Breast epithelium (tissue), 3 donors: ENCODE data around the gene BTD.

Experiments
- POLR2A ChIP-seq: fragments of 450-650 bp; IDR thresholded peaks from one replicate; pipeline ENCODE4 v1.6.1; 2016; ENCODE audit warnings: antibody characterized with exemption, mild to moderate bottlenecking, moderate library complexity
- POLR2AphosphoS5 ChIP-seq, 3 donors: sonication (generic); formaldehyde crosslinking; IDR thresholded peaks; one replicate each; pipeline ENCODE4 v1.6.1; 2017; ENCODE audit warnings: antibody characterized with exemption in 3 of 3
- TF ChIP-seq, protein P1 (sequence below), 3 donors: fragments of 450-650 bp; IDR thresholded peaks; one replicate each; pipeline ENCODE4 v1.5.1; 2016 to 2017; ENCODE audit warnings: antibody characterized with exemption in 3 of 3, mild to moderate bottlenecking in 3 of 3, moderate library complexity in 3 of 3

- TF ChIP-seq POLR2A, result no peak
- TF ChIP-seq, protein P1, sequence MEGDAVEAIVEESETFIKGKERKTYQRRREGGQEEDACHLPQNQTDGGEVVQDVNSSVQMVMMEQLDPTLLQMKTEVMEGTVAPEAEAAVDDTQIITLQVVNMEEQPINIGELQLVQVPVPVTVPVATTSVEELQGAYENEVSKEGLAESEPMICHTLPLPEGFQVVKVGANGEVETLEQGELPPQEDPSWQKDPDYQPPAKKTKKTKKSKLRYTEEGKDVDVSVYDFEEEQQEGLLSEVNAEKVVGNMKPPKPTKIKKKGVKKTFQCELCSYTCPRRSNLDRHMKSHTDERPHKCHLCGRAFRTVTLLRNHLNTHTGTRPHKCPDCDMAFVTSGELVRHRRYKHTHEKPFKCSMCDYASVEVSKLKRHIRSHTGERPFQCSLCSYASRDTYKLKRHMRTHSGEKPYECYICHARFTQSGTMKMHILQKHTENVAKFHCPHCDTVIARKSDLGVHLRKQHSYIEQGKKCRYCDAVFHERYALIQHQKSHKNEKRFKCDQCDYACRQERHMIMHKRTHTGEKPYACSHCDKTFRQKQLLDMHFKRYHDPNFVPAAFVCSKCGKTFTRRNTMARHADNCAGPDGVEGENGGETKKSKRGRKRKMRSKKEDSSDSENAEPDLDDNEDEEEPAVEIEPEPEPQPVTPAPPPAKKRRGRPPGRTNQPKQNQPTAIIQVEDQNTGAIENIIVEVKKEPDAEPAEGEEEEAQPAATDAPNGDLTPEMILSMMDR (IDR thresholded peaks at IDR 0.05), result no peak
- TF ChIP-seq POLR2AphosphoS5 (IDR thresholded peaks at IDR 0.05), result no peak
These were observed 62.6 kb downstream of the BTD start for GRCh38 chr3:15664144-15664543.
